ENCODE results near the gene LYZL6. TPM values are rescaled to one million over a fixed set of nuclear protein-coding genes. Genes with fewer than 3 reads are reported as not detected.

The LYZL6 gene
- total and polyA plus RNA-seq, 9 donors = not detected

- no peak overlapping the region for H3K27ac ChIP-seq (ENCODE audit: low read length)
- peaks cover 21% of the 10 kb centered on the region for H3K4me1 ChIP-seq (ENCODE audit: control insufficient read depth, insufficient read depth, low read length)
- no peaks in the 10 kb centered on the region for H3K9me3 ChIP-seq (replicated peaks; ENCODE audit: control insufficient read depth, low read depth, low read length)
- no peaks in the 10 kb centered on the region for H3K36me3 ChIP-seq (ENCODE audit: control insufficient read depth, insufficient read depth, low read length)
- H3K27me3 ChIP-seq (ENCODE audit: control insufficient read depth, insufficient read depth, low read length) = no peaks in the 10 kb centered on the region
- no peak for DNase-seq
- no peak overlapping the region for H3K4me3 ChIP-seq (ENCODE audit: low read length)
Observed at GRCh38 chr17:35927714-35928113, 15.8 kb downstream of the LYZL6 start.

- 92% methylated on average over 4 of the region's 6 CpGs for WGBS (ENCODE audit: insufficient coverage)
- DNase-seq = no peak
Observed at GRCh38 chr17:35923609-35924114, 19.9 kb downstream of the LYZL6 start.

GRCh38 chr17:35920229-35920628 lies 23.3 kb downstream of the LYZL6 start:
- H3K27ac ChIP-seq (ENCODE audit: low read length) = no peak overlapping the region
- no peak for DNase-seq
- no peaks in the 10 kb centered on the region for H3K4me1 ChIP-seq (ENCODE audit: control insufficient read depth, insufficient read depth, low read length)
- no peaks in the 10 kb centered on the region for H3K27me3 ChIP-seq (ENCODE audit: control insufficient read depth, insufficient read depth, low read length)
- H3K4me3 ChIP-seq (ENCODE audit: low read length) = no peak overlapping the region
- no CpG with 5 or more reads among the region's 1 CpG for WGBS (ENCODE audit: insufficient coverage)
- H3K9me3 ChIP-seq (replicated peaks; ENCODE audit: control insufficient read depth, low read depth, low read length) = no peaks in the 10 kb centered on the region
- H3K36me3 ChIP-seq (ENCODE audit: control insufficient read depth, insufficient read depth, low read length) = no peaks in the 10 kb centered on the region

More at GRCh38 chr17:35923609-35924114, 19.9 kb downstream of the LYZL6 start:
- Histone ChIP-seq H3K4me1 (ENCODE audit: control insufficient read depth, insufficient read depth, low read length) (no peaks in the 10 kb centered on the region), H3K36me3 (ENCODE audit: control insufficient read depth, insufficient read depth, low read length) (no peaks in the 10 kb centered on the region), H3K4me3 (ENCODE audit: low read length) (no peak overlapping the region), H3K27me3 (ENCODE audit: control insufficient read depth, insufficient read depth, low read length) (no peaks in the 10 kb centered on the region), H3K9me3 (replicated peaks; ENCODE audit: control insufficient read depth, low read depth, low read length) (no peaks in the 10 kb centered on the region), H3K27ac (ENCODE audit: low read length) (no peak overlapping the region)

GRCh38 chr17:35918665-35919064 lies 24.8 kb downstream of the LYZL6 start:
- Histone ChIP-seq H3K4me1 (ENCODE audit: control insufficient read depth, insufficient read depth, low read length) (no peaks in the 10 kb centered on the region), H3K27ac (ENCODE audit: low read length) (no peak overlapping the region), H3K4me3 (ENCODE audit: low read length) (no peak overlapping the region), H3K36me3 (ENCODE audit: control insufficient read depth, insufficient read depth, low read length) (no peaks in the 10 kb centered on the region), H3K27me3 (ENCODE audit: control insufficient read depth, insufficient read depth, low read length) (no peaks in the 10 kb centered on the region), H3K9me3 (replicated peaks; ENCODE audit: control insufficient read depth, low read depth, low read length) (no peaks in the 10 kb centered on the region)
- no CpG with 5 or more reads among the region's 3 CpGs for WGBS (ENCODE audit: insufficient coverage)
- peak; percentile 12 for DNase-seq

DNA sequence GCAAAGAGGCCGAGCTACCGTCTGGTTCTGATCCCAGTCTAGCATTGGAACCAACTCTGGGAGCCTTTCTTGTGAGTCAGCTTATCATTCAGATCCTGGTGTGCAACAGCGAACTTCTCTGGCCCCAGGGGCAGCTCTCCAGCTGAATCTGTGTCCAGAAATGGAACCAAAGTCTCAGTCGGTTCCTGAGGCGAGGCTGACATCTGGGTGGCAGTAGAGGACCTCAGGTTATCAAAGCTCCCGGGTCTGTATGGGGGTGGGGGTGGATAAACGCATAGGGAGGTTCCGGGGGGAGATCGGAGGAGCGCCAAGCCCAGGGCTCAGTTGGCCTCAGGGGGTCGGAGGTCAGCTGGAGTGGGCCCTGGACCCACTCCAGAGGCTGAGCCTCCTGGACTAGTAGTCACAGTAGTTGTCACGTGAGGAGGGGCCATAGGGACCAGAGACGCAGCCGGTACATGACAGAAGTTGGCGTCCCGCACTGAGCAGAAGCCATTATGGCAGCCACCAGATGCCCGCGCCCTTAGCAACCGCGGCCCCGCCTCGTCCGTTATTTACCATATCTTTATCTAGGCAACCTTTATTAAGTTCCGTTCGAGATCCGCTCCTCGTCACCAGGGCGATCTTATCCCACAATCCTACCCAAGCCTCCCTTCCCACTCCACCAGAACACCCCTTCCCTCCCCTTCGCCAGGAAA lies 25.8 kb downstream of the LYZL6 start:
- no peak overlapping the region for H3K27ac ChIP-seq (ENCODE audit: low read length)
- H3K4me1 ChIP-seq (ENCODE audit: control insufficient read depth, insufficient read depth, low read length) = no peaks in the 10 kb centered on the region
- 95% methylated on average over 29 of the region's 29 CpGs for WGBS (ENCODE audit: insufficient coverage)
- no peaks in the 10 kb centered on the region for H3K36me3 ChIP-seq (ENCODE audit: control insufficient read depth, insufficient read depth, low read length)
- no peak overlapping the region for H3K4me3 ChIP-seq (ENCODE audit: low read length)
- DNase-seq = no peak
- H3K27me3 ChIP-seq (ENCODE audit: control insufficient read depth, insufficient read depth, low read length) = no peaks in the 10 kb centered on the region
- H3K9me3 ChIP-seq (replicated peaks; ENCODE audit: control insufficient read depth, low read depth, low read length) = no peaks in the 10 kb centered on the region

DNA sequence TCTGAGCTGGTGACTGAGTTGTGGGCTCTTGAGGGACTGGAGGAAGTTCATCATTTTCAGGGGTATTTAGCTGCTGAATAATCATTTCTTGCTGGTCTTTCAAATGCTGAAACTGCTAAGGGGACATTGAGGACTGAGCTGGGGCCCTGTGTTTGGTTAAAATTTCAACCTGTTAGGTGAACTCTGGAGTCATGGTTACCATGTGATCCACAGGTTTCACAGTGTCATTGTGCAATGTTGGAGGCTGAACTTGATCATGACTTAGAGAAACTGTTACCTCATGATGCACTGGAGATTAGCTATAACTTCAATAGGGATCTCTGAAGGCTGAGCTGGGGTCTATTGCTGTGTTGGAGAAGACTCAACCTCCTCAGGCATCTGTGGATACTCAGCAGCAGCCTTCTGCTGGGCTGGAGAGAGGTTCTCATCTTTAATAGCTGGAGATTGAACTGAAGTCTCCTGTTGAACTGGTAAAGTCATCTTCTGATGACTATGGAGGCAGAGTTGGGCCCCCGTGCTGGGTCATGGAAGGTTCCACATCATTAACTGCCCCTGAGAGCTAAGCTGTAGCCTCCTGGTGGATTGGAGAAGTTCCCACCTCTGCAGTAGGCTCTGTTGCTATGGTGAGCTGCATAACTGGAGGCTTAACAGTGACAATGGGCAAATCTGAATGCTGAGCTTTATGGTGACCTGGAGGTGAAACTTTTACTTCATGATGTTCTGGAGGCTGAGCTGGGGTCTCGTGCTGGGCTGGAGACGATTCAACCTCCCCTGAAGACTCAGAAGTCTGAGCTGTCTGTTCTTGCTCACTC lies 28.2 kb downstream of the LYZL6 start:
- Histone ChIP-seq H3K4me3 (ENCODE audit: low read length) (no peak overlapping the region), H3K36me3 (ENCODE audit: control insufficient read depth, insufficient read depth, low read length) (no peaks in the 10 kb centered on the region), H3K27ac (ENCODE audit: low read length) (no peak overlapping the region), H3K9me3 (replicated peaks; ENCODE audit: control insufficient read depth, low read depth, low read length) (no peaks in the 10 kb centered on the region), H3K4me1 (ENCODE audit: control insufficient read depth, insufficient read depth, low read length) (no peaks in the 10 kb centered on the region), H3K27me3 (ENCODE audit: control insufficient read depth, insufficient read depth, low read length) (no peaks in the 10 kb centered on the region)
- no CpG with 5 or more reads among the region's 3 CpGs for WGBS (ENCODE audit: insufficient coverage)
- DNase-seq = no peak

GRCh38 chr17:35914354-35914753 lies 29.2 kb downstream of the LYZL6 start:
- no peaks in the 10 kb centered on the region for H3K9me3 ChIP-seq (replicated peaks; ENCODE audit: control insufficient read depth, low read depth, low read length)
- no peak for DNase-seq
- H3K36me3 ChIP-seq (ENCODE audit: control insufficient read depth, insufficient read depth, low read length) = no peaks in the 10 kb centered on the region
- no peak overlapping the region for H3K27ac ChIP-seq (ENCODE audit: low read length)
- no peaks in the 10 kb centered on the region for H3K4me1 ChIP-seq (ENCODE audit: control insufficient read depth, insufficient read depth, low read length)
- H3K4me3 ChIP-seq (ENCODE audit: low read length) = no peak overlapping the region
- no CpG with 5 or more reads among the region's 1 CpG for WGBS (ENCODE audit: insufficient coverage)
- no peaks in the 10 kb centered on the region for H3K27me3 ChIP-seq (ENCODE audit: control insufficient read depth, insufficient read depth, low read length)

- Histone ChIP-seq H3K4me3 (ENCODE audit: low read length) (no peak overlapping the region), H3K36me3 (ENCODE audit: control insufficient read depth, insufficient read depth, low read length) (no peaks in the 10 kb centered on the region), H3K9me3 (replicated peaks; ENCODE audit: control insufficient read depth, low read depth, low read length) (no peaks in the 10 kb centered on the region), H3K4me1 (ENCODE audit: control insufficient read depth, insufficient read depth, low read length) (no peaks in the 10 kb centered on the region), H3K27ac (ENCODE audit: low read length) (no peak overlapping the region), H3K27me3 (ENCODE audit: control insufficient read depth, insufficient read depth, low read length) (no peaks in the 10 kb centered on the region)
- WGBS (ENCODE audit: insufficient coverage) = 79% methylated on average over 3 of the region's 4 CpGs
- no peak for DNase-seq
Observed at GRCh38 chr17:35913609-35914008, 29.9 kb downstream of the LYZL6 start.

- Histone ChIP-seq H3K9me3 (replicated peaks; ENCODE audit: control insufficient read depth, low read depth, low read length) (no peaks in the 10 kb centered on the region), H3K36me3 (ENCODE audit: control insufficient read depth, insufficient read depth, low read length) (no peaks in the 10 kb centered on the region), H3K27ac (ENCODE audit: low read length) (no peak overlapping the region), H3K4me3 (ENCODE audit: low read length) (no peak overlapping the region), H3K27me3 (ENCODE audit: control insufficient read depth, insufficient read depth, low read length) (no peaks in the 10 kb centered on the region), H3K4me1 (ENCODE audit: control insufficient read depth, insufficient read depth, low read length) (no peaks in the 10 kb centered on the region)
- WGBS (ENCODE audit: insufficient coverage) = 70% methylated on average over 2 of the region's 2 CpGs
- DNase-seq = no peak
Observed at GRCh38 chr17:35912942-35913341, 30.6 kb downstream of the LYZL6 start.

- DNase-seq = no peak
- no peak overlapping the region for H3K27ac ChIP-seq (ENCODE audit: low read length)
- WGBS (ENCODE audit: insufficient coverage) = 100% methylated on average over 3 of the region's 3 CpGs
- no peaks in the 10 kb centered on the region for H3K36me3 ChIP-seq (ENCODE audit: control insufficient read depth, insufficient read depth, low read length)
- H3K9me3 ChIP-seq (replicated peaks; ENCODE audit: control insufficient read depth, low read depth, low read length) = no peaks in the 10 kb centered on the region
- H3K27me3 ChIP-seq (ENCODE audit: control insufficient read depth, insufficient read depth, low read length) = no peaks in the 10 kb centered on the region
- H3K4me3 ChIP-seq (ENCODE audit: low read length) = no peak overlapping the region
- no peaks in the 10 kb centered on the region for H3K4me1 ChIP-seq (ENCODE audit: control insufficient read depth, insufficient read depth, low read length)
Observed at GRCh38 chr17:35912339-35912912, 31.1 kb downstream of the LYZL6 start.

Data from muscle of leg (tissue), 11 donors.